Activated CD4-positive, alpha-beta T cell treated with anti-CD3 and anti-CD28 coated beads, Interleukin-10, Interleukin-2, amounts not matched to agents 100 ng/mL and 50 ng/mL, durations not matched to agents 16 hours and 8 hours (primary cell): ENCODE measurements around the gene PTPRN2.

Experiments
- DNase-seq: peaks from one replicate; pipeline ENCODE4 v3.0.0-alpha.2; 2020

The PTPRN2 gene

GRCh38 chr7:157863906-157864810 lies 723.5 kb downstream of the PTPRN2 start:
- DNase-seq, result no peak

- no peak for DNase-seq
These were observed 724.4 kb downstream of the PTPRN2 start for GRCh38 chr7:157863176-157863575.

GRCh38 chr7:157862731-157863130 lies 724.9 kb downstream of the PTPRN2 start:
- DNase-seq, result no peak

GRCh38 chr7:157861551-157861950 lies 726.1 kb downstream of the PTPRN2 start:
- no peak for DNase-seq

- no peak for DNase-seq
These were observed 726.6 kb downstream of the PTPRN2 start for GRCh38 chr7:157861031-157861491.

GRCh38 chr7:157860406-157860805 lies 727.2 kb downstream of the PTPRN2 start:
- DNase-seq, result no peak

DNA sequence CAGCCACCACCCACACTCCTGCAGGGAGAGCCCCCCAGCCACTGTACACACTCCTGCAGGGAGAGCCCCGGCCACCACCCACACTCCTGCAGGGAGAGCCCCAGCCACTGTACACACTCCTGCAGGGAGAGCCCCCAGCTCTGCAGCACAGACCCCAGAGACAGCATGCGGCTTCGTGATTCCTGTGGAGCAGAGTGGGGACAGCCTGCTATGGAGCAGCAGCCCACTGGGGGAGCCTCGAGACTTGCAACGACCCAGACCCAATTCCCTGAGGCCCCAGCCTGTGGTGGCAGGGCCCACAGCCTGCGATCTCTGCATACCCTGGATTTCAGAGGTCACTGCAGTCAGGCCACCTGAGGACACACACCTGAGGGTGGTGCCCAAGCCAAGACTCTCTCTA lies 727.7 kb downstream of the PTPRN2 start:
- DNase-seq, result no peak

- DNase-seq, result no peak
These were observed 730.0 kb downstream of the PTPRN2 start for GRCh38 chr7:157857578-157858075.

DNA sequence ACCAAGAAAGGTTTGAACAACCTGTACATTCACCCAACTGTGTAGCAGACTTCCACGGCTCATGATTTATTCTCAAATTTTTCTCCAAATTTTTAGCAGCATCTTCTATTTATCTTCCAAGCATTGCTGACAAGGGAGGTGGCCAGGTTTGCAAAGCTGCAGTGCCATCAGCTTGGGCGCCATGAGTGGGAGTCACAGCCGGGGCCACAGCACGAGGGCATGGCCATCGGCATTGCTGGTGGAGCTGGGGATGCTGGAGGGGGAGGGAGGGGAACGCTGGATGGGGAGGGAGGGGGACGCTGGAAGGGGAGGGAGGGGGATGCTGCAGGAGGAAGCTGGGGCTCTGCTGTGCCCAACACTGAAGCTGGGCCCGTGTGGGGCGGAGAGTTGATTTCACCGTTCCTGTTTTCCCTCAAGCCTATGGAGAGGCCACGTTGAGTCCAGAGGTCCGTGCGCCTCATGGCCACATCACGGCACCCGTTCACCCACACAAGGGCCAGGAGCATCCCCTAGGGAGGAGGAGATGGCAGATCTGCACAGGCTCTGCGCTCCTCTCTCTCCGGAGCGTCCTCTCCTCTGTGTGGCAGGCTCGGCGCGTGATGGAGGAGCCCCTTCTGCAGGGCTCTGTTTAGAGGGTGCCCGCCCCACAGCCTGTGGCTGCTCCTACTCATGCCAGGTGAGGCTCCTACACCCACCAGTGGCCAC lies 730.6 kb downstream of the PTPRN2 start:
- no peak for DNase-seq

GRCh38 chr7:157855452-157856213 lies 732.0 kb downstream of the PTPRN2 start:
- DNase-seq, result no peak

- no peak for DNase-seq
These were observed 732.6 kb downstream of the PTPRN2 start for GRCh38 chr7:157855016-157855415.

GRCh38 chr7:157854066-157854891 lies 733.3 kb downstream of the PTPRN2 start:
- DNase-seq, result no peak

- no peak for DNase-seq
These were observed 733.9 kb downstream of the PTPRN2 start for GRCh38 chr7:157853789-157854065.

DNA sequence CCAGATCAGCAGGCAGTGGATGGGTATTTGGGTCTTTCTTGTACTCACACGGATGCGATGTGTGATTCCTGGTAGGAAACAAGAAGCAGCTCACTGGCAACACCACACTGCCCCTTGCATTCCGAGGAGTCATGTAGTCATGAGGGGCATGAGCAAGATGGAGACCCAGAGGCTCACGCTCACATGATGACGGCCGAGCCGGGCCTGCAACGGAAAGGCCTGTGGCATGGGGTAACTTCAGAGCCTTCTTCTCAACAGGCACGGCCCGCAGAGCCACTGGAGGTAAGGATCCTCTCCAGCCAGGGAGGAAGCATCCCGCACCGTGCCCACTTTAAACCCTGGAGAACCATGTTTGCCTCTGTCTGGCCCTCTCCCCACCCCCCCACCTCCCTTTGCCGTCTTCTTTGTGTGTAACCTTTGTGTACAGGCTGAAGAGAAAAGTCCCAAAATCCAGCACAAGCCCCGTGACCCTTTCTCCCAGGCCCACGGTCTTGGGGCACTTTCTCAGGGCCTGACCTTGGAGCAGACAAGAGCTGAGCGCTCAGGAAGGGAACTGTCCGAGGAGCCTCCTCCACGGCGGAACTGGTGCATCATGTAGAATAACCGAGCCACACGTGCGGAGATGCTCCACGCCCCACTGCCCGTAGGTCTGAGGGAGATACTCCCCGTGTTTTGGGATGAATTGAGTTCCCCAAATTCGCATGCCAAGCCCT lies 734.4 kb downstream of the PTPRN2 start:
- no peak for DNase-seq

- DNase-seq, result peak; percentile 80
These were observed 736.0 kb downstream of the PTPRN2 start for GRCh38 chr7:157851501-157852067.

GRCh38 chr7:157850481-157851444 lies 736.9 kb downstream of the PTPRN2 start:
- no peak for DNase-seq

DNA sequence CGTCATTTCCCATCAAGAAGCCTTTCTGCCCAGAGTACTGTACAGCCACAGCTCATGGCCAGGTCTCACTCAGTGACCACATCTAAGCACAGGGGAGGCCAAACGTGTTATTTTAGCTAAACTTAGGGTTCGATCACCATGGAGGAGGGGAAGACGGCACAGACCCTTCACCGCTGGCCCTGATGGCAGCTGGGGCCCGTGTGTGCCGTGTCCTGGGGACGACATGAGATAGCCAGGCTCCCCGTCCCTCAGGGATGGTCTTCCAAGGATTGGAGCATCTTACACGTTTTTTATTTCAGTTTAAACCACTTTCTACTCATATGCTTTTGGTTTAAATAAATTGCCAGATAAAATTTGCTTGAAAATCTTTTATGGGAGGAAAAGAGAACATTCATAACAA lies 737.9 kb downstream of the PTPRN2 start:
- DNase-seq, result no peak

DNA sequence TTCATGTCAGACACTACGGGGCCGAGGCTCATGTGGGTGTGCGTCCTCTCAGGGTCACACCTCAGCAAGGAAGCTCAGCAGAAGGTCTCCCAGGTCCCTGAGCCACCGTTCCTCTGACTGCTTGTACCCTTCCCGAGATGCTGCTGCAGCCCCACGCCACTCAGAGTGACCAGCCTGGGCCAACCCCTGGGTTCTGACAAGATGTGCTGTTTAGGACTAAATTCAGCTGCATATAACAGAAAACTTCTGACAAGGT lies 738.4 kb downstream of the PTPRN2 start:
- no peak for DNase-seq

DNA sequence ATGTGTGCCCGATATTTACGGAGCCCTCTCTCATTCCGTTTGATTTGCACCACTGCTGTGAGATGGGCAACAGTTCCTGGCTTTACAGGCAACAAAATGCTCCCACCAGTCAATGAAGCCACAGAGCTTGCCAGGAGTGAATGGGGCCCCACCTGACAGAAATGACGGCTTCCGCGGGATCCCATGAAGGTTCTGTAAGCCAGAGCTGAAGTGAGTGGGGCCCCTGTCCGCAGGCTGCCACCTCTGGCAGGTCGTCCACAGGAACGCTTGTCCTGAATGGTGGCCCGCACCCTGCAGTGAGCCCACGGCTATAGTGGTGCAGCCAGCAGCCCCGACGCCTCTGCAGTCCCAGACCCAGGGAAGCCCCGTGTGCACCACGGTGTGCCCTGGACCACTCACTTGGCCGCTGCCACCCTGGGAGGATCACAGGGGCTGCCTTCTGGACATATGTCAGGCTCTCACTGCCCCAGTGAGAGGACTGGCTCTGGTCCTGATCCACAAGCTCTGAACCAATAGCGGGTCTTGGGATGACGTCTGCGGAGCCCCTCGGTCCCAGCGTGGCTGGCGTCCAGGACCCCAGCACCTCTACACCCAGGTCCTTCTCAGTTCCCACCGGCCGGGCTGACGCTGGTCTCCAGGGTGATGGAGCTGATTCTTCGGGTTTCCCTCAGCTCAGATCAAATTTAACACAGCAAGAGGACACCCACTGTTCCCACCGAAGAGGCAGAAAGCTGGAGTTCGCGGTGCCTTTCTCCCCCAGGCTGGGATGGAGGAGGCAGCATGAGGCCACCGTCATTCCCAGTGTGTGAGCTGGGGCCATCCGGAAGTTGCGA lies 738.9 kb downstream of the PTPRN2 start:
- DNase-seq, result no peak
